Immature natural killer cell (primary cell): Measurements from ENCODE around the gene ZEB1. TPM values are rescaled to one million over a fixed set of nuclear protein-coding genes. Genes with fewer than 3 reads are reported as not detected.
A peak's percentile ranks its signal among the peaks of the same experiment; 100 is the strongest.

Experiments used
- DNase-seq, 3 donors: peaks; one replicate each; pipeline ENCODE4 v3.0.0; 2022; ENCODE audit warnings: mixed read lengths in 1 of 3
- H3K27ac Mint-ChIP-seq, 6 donors: one replicate each; pipeline ENCODE4 v1.8.0; 2020; ENCODE audit warnings: mixed read lengths in 6 of 6, mild to moderate bottlenecking in 5 of 6, inconsistent platforms in 4 of 6, moderate library complexity in 3 of 6
- H3K27me3 Mint-ChIP-seq, 3 donors: one replicate each; pipeline ENCODE4 v1.8.0; 2020 to 2021; ENCODE audit warnings: low read depth in 3 of 3, mild to moderate bottlenecking in 3 of 3, mixed read lengths in 3 of 3, moderate library complexity in 3 of 3, inconsistent platforms in 1 of 3
- H3K36me3 Mint-ChIP-seq, 3 donors: one replicate each; pipeline ENCODE4 v1.8.0; 2020; ENCODE audit warnings: mixed read lengths in 3 of 3, inconsistent platforms in 2 of 3, mild to moderate bottlenecking in 2 of 3
- H3K4me1 Mint-ChIP-seq, 2 donors: one replicate each; pipeline ENCODE4 v1.8.0; 2020; ENCODE audit warnings: inconsistent platforms in 2 of 2, mild to moderate bottlenecking in 2 of 2, mixed read lengths in 2 of 2, moderate library complexity in 1 of 2
- H3K4me3 Mint-ChIP-seq, 5 donors: one replicate each; pipeline ENCODE4 v1.8.0; 2020; ENCODE audit warnings: mild to moderate bottlenecking in 5 of 5, mixed read lengths in 5 of 5, inconsistent platforms in 3 of 5, moderate library complexity in 3 of 5
- H3K9me3 Mint-ChIP-seq, 6 donors: one replicate each; pipeline ENCODE4 v1.8.0; 2020; ENCODE audit warnings: mild to moderate bottlenecking in 6 of 6, mixed read lengths in 6 of 6, inconsistent platforms in 4 of 6, moderate library complexity in 3 of 6
- polyA plus RNA-seq, 3 donors: library from polyadenylated mRNA; unstranded; fragments of 300-500 nt; fragmentation: Illumina TruSeq; gene quantifications; one replicate each; pipeline ENCODE4 v1.2.3, GENCODE V29; 2021

ZEB1 gene
- 10 to 100 TPM in 2 of 3 donors, 1 to 10 TPM in 1; 8.4 to 17.5 (median 14.6) TPM for polyA plus RNA-seq

DNA sequence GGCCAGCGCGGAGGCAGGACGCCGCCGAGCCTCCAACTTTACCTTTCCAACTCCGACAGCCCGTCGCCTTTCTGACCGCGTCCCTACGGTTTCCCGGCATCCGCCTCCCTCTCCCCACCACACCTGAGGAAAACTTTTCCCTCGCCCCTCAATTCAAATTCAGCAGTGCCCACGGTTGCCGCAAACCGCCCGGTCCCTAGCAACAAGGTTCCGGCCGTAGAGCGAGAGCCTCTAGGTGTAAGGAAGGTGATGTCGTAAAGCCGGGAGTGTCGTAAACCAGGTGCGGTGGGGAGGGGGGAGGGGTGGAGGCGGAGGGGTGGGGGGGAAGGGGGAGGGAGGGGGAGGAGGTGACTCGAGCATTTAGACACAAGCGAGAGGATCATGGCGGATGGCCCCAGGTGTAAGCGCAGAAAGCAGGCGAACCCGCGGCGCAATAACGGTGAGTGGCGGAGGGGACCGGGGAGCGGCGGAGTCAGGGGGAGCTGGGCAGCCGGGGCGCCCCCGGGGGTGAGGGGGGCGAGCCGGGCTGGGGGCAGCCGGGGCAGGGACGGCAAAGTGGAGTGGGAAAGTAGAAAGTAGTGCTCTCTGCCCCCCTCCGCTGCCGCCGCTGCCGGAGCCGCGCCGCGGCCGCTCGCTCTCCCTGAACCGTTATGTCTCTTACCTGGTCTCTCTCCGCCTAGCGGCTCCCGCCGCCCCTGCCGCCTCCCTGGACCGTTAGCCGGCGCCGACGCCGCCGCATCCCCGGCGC, at the start of gene ZEB1:
ZEB1 (plus strand) TSS at position 363 of the 748 bp plus-strand sequence; CDS start at position 382, 19 bp downstream.
- Mint-ChIP-seq H3K27ac (peak within 1 kb of the TSS; percentile 94 to 99 (median 96)), H3K9me3 (no peaks in the 10 kb centered on the region), H3K4me1 (peaks cover 36 to 42% of the 10 kb centered on the region in 2 donors), H3K4me3 (peak within 1 kb of the TSS; percentile 98 to 100 (median 99)), H3K27me3 (peaks cover 10 to 24% (median 17%) of the 10 kb centered on the region in 3 donors), H3K36me3 (no peaks in the 10 kb centered on the region)
- peak; percentile 81 to 87 (median 83) for DNase-seq

DNA sequence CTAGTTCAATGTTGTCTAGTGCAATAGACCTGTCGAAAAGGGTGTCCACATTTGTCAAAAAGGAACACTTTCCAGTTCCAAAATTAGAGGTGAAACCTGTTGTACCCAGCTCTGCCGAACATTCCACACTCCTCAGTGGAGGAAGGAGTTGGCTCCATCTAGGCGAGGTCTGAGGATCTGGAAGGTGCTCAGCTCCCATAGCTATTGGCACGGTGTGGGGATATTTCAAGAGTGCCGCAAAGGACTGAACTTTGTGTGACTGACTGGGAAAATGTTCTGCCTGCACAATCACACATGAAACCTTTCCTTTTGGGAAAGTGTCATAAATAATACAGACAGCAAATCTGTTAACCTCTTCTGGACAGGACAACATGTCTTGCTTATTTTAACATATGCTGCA, 48.1 kb upstream of the ZEB1 start:
- H3K9me3 Mint-ChIP-seq = peaks cover 0 to 5% (median 0%) of the 10 kb centered on the region in 6 donors
- H3K27me3 Mint-ChIP-seq = peaks cover 0 to 6% (median 4%) of the 10 kb centered on the region in 3 donors
- H3K4me1 Mint-ChIP-seq = no peaks in the 10 kb centered on the region
- no peak overlapping the region for H3K4me3 Mint-ChIP-seq
- H3K27ac Mint-ChIP-seq = no peak overlapping the region
- H3K36me3 Mint-ChIP-seq = no peaks in the 10 kb centered on the region
- no peak for DNase-seq

DNA sequence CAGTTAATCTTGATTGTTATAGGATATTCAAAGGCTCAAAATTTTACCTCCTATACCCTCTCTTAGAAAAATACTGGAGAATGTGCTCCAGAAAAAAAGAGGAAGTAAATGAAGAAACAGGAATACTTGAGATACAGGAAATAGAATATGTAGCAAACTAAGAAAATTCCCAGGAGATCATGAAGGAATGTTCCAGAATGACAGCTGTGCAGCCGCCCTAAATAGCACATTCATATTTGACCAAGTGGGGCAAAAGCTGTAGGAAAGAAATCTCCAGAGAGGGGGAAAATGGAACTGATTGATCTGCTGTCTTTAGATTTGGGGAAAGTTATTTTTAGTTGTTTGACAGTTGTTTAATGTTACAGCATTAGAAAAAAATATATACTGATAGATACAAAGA, 46.2 kb upstream of the ZEB1 start:
- Mint-ChIP-seq H3K9me3 (peaks cover 0 to 5% (median 0%) of the 10 kb centered on the region in 6 donors), H3K27ac (no peak overlapping the region), H3K4me1 (no peaks in the 10 kb centered on the region), H3K36me3 (no peaks in the 10 kb centered on the region), H3K4me3 (no peak overlapping the region), H3K27me3 (peaks cover 0 to 4% (median 4%) of the 10 kb centered on the region in 3 donors)
- no peak for DNase-seq

DNA sequence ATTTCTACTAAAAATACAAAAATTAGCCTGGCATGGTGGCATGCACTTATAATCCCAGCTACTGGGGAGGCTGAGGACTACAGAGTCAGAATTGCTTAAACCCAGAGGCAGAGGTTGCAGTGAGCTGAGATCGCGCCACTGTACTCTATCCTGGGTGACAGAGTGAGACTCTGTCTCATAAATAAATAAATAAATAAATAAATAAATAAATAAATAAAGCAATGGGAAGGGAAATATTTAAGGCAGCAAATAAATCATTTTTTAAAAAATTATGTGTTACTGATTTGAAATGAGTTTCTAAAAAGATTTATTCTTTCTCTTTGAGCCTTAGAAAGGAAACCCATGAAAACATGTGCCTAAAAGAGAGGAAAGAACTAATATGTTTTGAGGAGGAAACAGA, 45.2 kb upstream of the ZEB1 start:
- Mint-ChIP-seq H3K27ac (no peak overlapping the region), H3K36me3 (no peaks in the 10 kb centered on the region), H3K9me3 (peaks cover 0 to 5% (median 0%) of the 10 kb centered on the region in 6 donors), H3K4me3 (no peak overlapping the region), H3K27me3 (peaks cover 0 to 4% (median 4%) of the 10 kb centered on the region in 3 donors), H3K4me1 (no peaks in the 10 kb centered on the region)
- no peak for DNase-seq

DNA sequence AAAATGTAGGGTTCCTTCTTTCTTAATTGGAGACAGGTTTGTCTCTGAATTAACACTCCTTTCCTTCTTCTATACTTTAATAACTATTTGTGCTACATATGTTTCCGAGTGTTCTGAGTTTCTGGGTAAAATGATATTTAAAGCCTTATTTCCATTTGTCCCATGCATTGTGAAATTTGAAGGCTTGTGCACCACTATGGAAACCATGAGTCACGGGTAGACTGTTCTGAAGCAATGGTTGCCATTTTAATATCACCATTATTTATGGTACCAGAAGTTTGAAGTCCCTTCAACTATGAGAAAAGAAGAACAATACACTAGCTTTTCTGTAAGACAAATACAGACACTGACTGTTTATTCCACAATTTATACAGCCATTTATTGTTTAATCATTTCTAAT, 44.7 kb upstream of the ZEB1 start:
- Mint-ChIP-seq H3K4me3 (no peak overlapping the region), H3K9me3 (peaks cover 0 to 5% (median 0%) of the 10 kb centered on the region in 6 donors), H3K27ac (no peak overlapping the region), H3K4me1 (no peaks in the 10 kb centered on the region), H3K27me3 (peaks cover 0 to 4% (median 4%) of the 10 kb centered on the region in 3 donors), H3K36me3 (no peaks in the 10 kb centered on the region)
- no peak for DNase-seq

DNA sequence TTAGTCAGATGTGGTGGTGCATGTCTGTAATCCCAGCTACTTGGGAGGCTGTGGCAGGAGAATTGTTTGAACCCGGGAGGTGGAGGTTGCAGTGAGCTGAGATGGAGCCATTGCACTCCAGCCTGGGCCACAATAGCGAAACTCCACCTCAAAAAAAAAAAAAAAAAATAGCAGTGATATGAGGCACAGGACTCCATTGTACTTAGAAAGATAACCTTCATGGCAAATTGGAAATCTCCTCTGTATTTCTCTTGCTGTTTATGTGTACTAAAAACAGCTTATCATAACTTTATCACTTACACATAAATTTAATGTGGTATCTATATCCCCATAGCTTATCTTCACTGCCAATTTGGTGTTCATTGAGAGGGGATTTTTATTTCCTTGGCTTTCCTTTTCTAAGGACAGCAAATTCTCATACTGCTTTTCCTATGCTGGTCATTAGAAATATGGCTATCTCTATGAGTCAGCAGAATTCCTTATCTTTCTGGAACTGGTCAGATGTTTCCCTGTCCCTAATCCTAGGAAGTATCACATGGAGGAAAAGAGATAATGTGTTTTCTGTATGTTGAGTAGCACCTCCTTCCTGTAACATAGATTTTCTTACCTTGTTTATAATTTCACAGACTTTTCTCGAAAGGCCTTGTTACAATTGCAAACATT, 40.6 kb upstream of the ZEB1 start:
- H3K9me3 Mint-ChIP-seq = peaks cover 4 to 13% (median 4%) of the 10 kb centered on the region in 6 donors
- peaks cover 0 to 8% (median 0%) of the 10 kb centered on the region in 3 donors for H3K36me3 Mint-ChIP-seq
- no peak overlapping the region for H3K27ac Mint-ChIP-seq
- no peaks in the 10 kb centered on the region for H3K4me1 Mint-ChIP-seq
- peaks cover 0 to 17% (median 6%) of the 10 kb centered on the region in 3 donors for H3K27me3 Mint-ChIP-seq
- no peak for DNase-seq
- H3K4me3 Mint-ChIP-seq = no peak overlapping the region

DNA sequence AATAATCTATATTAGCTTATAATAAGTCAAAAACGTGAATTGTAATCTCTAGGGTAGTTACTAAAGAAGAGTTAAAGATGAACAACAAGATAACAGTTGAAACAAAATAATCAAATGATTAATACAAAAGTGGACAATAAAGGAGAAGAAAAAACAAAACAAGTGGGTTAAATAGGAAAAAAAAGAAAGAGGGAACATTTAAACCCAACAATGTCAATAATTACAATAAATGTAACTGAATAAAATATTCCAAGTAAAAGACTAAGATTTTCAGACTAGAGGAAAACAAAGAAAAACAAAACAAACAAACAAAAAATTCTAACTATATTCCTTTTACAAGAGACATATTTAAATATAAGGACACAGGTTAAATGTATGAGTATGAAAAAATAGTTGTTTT, 38.0 kb upstream of the ZEB1 start:
- Mint-ChIP-seq H3K36me3 (peaks cover 0 to 8% (median 0%) of the 10 kb centered on the region in 3 donors), H3K9me3 (peaks cover 4 to 13% (median 4%) of the 10 kb centered on the region in 6 donors), H3K4me1 (no peaks in the 10 kb centered on the region)

DNA sequence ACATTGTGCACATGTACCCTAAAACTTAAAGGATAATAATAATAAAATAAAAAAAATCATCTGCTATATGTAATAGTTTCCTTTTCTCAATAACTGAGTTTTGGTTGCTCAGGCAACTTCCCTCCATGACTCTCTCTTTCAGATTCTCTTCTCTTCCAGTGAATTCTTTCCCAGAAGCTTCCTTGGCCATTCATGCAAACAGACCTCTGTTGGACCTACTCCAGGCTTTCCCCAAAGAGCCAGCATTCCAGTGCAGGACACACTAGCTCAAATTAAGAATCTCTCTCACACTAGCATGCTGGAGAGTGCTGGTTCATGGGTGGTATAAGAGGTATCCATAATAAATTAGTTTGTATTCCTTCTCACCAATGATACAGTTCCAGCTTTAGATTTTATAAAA, 31.0 kb upstream of the ZEB1 start:
- no peak for DNase-seq
- H3K4me3 Mint-ChIP-seq = no peak overlapping the region
- H3K27ac Mint-ChIP-seq = no peak overlapping the region
- peaks cover 0 to 12% (median 0%) of the 10 kb centered on the region in 3 donors for H3K27me3 Mint-ChIP-seq
- peaks cover 0 to 2% (median 0%) of the 10 kb centered on the region in 6 donors for H3K9me3 Mint-ChIP-seq
- no peaks in the 10 kb centered on the region for H3K4me1 Mint-ChIP-seq
- H3K36me3 Mint-ChIP-seq = no peaks in the 10 kb centered on the region

More for the DNA sequence above, 38.0 kb upstream of the ZEB1 start:
- H3K27me3 Mint-ChIP-seq = peaks cover 0 to 21% (median 3%) of the 10 kb centered on the region in 3 donors
- H3K4me3 Mint-ChIP-seq = no peak overlapping the region
- H3K27ac Mint-ChIP-seq = no peak overlapping the region
- no peak for DNase-seq

DNA sequence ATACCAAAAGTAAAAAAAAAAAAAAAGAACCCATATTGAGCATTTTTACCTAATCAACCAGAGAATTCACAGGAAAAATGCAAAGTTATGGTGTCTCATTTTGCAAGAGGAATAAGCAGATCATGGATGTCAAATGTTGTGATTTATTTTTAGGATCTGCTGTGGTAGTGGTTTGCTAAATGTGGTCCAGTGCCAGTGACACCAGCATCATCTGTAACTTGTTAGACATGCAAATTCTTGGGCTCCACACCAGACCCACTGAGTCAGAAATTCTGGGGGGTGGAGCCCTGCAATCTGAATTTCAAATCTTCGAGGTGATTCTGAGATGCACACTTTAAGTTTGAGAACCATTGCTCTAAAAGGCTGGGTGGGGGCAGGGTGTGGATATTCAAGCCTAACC, 30.1 kb upstream of the ZEB1 start:
- DNase-seq = no peak
- H3K9me3 Mint-ChIP-seq = peaks cover 0 to 2% (median 0%) of the 10 kb centered on the region in 6 donors
- peaks cover 0 to 12% (median 0%) of the 10 kb centered on the region in 3 donors for H3K27me3 Mint-ChIP-seq
- H3K4me3 Mint-ChIP-seq = no peak overlapping the region
- H3K4me1 Mint-ChIP-seq = no peaks in the 10 kb centered on the region
- H3K36me3 Mint-ChIP-seq = no peaks in the 10 kb centered on the region
- no peak overlapping the region for H3K27ac Mint-ChIP-seq

DNA sequence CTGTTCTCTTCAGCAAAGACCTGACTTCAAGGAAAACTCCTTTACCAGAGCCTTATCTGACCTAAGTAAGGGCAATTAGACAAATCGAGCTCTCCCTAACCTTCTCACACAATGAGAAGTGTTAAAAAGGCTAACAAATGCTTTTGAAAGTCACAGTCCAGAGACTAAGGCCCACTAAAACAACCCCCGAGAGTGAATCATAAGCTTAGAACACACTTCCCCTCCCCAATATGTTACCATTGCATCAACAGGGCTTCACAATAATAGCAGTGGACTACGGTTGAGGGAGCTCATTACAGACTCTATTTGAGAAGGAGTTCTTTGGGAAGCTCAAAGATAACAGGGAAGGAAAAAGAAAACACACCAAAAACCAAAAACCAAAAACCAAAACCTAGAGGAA, 28.6 kb upstream of the ZEB1 start:
- H3K27me3 Mint-ChIP-seq = peaks cover 0 to 8% (median 0%) of the 10 kb centered on the region in 3 donors
- H3K9me3 Mint-ChIP-seq = peaks cover 0 to 2% (median 0%) of the 10 kb centered on the region in 6 donors
- H3K27ac Mint-ChIP-seq = no peak overlapping the region
- no peaks in the 10 kb centered on the region for H3K4me1 Mint-ChIP-seq
- no peak for DNase-seq
- no peaks in the 10 kb centered on the region for H3K36me3 Mint-ChIP-seq
- no peak overlapping the region for H3K4me3 Mint-ChIP-seq

DNA sequence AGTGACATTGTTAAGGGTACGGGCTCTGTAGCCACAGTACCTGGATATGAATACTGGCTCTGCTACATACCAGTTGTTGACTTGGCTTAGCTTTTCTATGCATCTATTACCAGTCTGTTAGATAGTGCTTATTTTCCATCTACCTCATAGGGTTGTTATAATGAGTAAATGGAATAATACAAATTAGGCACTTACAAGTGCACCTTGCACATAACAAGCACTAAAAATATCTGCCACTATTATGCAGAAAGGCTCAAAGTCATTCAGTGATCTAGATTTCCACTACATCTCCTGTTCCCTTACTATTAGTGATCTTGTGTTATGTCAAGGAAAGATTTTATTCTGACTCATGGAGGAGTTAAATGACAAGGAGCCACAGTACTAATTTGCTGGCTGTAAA, 27.9 kb upstream of the ZEB1 start:
- Mint-ChIP-seq H3K36me3 (no peaks in the 10 kb centered on the region), H3K27ac (no peak overlapping the region), H3K4me3 (no peak overlapping the region)

DNA sequence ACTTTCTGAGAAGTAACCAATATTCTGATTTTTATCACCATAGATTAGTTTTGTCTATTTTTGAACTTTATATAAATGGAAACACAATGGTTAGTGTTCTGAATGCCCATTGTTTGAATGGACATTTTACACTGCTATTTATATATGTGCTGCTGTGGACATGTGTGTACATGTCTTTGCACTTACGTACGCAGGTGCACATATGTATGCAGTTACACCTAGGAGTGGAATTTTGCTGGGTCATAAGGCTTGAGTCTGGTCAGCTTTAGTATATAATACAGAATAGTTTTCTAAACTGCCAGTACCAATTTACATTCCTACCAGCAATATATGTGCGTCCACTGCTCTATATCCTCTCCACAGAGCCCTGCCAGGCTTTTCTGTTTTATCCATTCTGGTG, 24.5 kb upstream of the ZEB1 start:
- Mint-ChIP-seq H3K4me1 (no peaks in the 10 kb centered on the region), H3K27ac (no peak overlapping the region), H3K9me3 (peaks cover 0 to 2% (median 0%) of the 10 kb centered on the region in 6 donors), H3K27me3 (peaks cover 0 to 14% (median 0%) of the 10 kb centered on the region in 3 donors), H3K4me3 (no peak overlapping the region), H3K36me3 (no peaks in the 10 kb centered on the region)
- no peak for DNase-seq

More for the DNA sequence above, 27.9 kb upstream of the ZEB1 start:
- H3K4me1 Mint-ChIP-seq = no peaks in the 10 kb centered on the region
- DNase-seq = no peak
- peaks cover 0 to 8% (median 0%) of the 10 kb centered on the region in 3 donors for H3K27me3 Mint-ChIP-seq
- peaks cover 0 to 2% (median 0%) of the 10 kb centered on the region in 6 donors for H3K9me3 Mint-ChIP-seq

DNA sequence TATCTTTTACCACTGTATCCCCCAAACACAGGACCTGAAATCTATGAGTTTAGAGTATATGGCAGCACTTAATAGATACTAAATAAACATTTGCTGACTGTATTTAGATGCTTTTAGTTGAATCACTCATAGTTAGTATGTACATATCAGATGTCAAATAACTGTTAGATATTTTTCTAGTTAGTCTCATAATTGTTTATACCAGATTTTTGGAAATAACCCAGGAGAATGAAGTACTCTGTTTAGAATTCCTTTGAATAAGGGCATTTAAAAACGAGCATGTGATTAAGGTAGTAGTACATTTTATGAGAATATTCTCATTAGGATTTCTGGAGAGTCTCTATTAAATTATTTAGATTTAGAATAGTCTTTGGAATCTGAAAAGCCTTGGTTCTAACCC, 22.3 kb upstream of the ZEB1 start:
- peaks cover 0 to 2% (median 0%) of the 10 kb centered on the region in 6 donors for H3K9me3 Mint-ChIP-seq
- H3K36me3 Mint-ChIP-seq = no peaks in the 10 kb centered on the region
- no peak overlapping the region for H3K4me3 Mint-ChIP-seq
- no peak overlapping the region for H3K27ac Mint-ChIP-seq
- H3K27me3 Mint-ChIP-seq = peaks cover 0 to 11% (median 5%) of the 10 kb centered on the region in 3 donors
- no peak for DNase-seq
- no peaks in the 10 kb centered on the region for H3K4me1 Mint-ChIP-seq

DNA sequence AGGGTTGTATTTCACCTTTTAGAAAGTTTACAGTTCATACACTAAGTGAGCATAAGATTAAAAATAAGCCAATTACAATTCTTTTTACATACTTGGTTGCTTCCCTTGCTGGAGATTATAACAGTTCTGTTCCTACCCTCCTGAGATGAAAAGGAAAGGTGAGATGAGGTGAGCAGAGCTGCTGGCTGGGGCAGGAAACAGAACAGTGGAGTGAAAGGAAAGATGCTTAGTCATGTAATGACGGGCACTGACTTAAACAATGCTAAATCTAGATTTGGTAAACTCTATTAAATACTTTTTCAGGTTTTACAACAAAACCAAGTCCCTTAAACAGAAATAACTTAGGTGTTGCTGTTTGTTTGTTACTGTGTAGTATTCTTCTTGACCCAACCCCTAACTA, 19.9 kb upstream of the ZEB1 start:
- H3K9me3 Mint-ChIP-seq = peaks cover 0 to 2% (median 0%) of the 10 kb centered on the region in 6 donors
- no peaks in the 10 kb centered on the region for H3K36me3 Mint-ChIP-seq
- H3K27ac Mint-ChIP-seq = no peak overlapping the region
- no peak for DNase-seq
- no peaks in the 10 kb centered on the region for H3K4me1 Mint-ChIP-seq
- peaks cover 5 to 9% (median 5%) of the 10 kb centered on the region in 3 donors for H3K27me3 Mint-ChIP-seq
- no peak overlapping the region for H3K4me3 Mint-ChIP-seq
